Right cardiac atrium (tissue), 5 donors: Measurements from ENCODE around the gene GRB14. TPM values are rescaled to one million over a fixed set of nuclear protein-coding genes. Genes with fewer than 3 reads are reported as not detected.
A peak's percentile ranks its signal among the peaks of the same experiment; 100 is the strongest.

Source experiments
- ATAC-seq, 2 donors: fragments of 200-7000 bp; cut with Tn5 transposase; one replicate each; pipeline versions ENCODE4 v1.8.0 to v1.9.1; 2020; ENCODE audit warnings: moderate library complexity in 2 of 2, mild to moderate bottlenecking in 1 of 2
- DNase-seq, 3 donors: peaks; one replicate each; pipeline ENCODE4 v3.0.0-alpha.2; 2020
- H3K27ac ChIP-seq: one replicate; pipeline ENCODE4 v1.5.1; 2013; ENCODE audit warnings: mild to moderate bottlenecking, low read length, control low read depth, moderate library complexity
- H3K27me3 ChIP-seq: one replicate; pipeline ENCODE4 v1.6.1; 2013; ENCODE audit not compliant: control insufficient read depth, insufficient read depth
- H3K4me1 ChIP-seq: one replicate; pipeline ENCODE4 v1.6.1; 2013; ENCODE audit warnings: low read length; ENCODE audit not compliant: control insufficient read depth, insufficient read depth
- H3K4me3 ChIP-seq: one replicate; pipeline ENCODE4 v1.5.1; 2013; ENCODE audit warnings: low read length, control low read depth
- H3K9me3 ChIP-seq: one replicate; pipeline ENCODE4 v1.6.1; 2013; ENCODE audit warnings: low read length; ENCODE audit not compliant: control insufficient read depth
- WGBS: extraction: QIAGEN DNeasy Blood & Tissue Kit; methylation state at CpG from one replicate; pipeline ENCODE4 v1.1.7; 2013; 5-methylcytosine and 5-hydroxymethylcytosine counted together
- intact Hi-C, 4 donors: fragments of 100-400 bp; cut with DNase I; formaldehyde crosslinking; loops; one replicate each; pipeline versions ENCODE4 v1.11.0 to v1.14.0; 2022 to 2023
- polyA plus RNA-seq: library from polyadenylated mRNA; stranded (reverse); fragments of 200-250 nt; gene quantifications from one replicate; pipeline ENCODE4 v1.2.3, GENCODE V29; 2013
- total RNA-seq, 4 donors: library from RNA; stranded (reverse); fragmentation: NEBNext Ultra II Directional; extraction: Animal tissue kit (Norgen Biotek cat#: 25700); gene quantifications; one replicate each; pipeline ENCODE4 v1.2.1, GENCODE V29; 2021
- donor health status: healthy with polysubstance abuse.
- donor health status: DM: no; HTN: yes; CAD: no.
- donor health status: DM: no; HTN: no; CAD: no.
- donor health status: DM: no; HTN: yes; CAD: no; lungs with severe emphysema.
- donor health status: DM: yes; HTN: yes; CAD: no.

GRB14 gene
- total and polyA plus RNA-seq, 5 donors, result 11.4 to 20.0 (median 16.9) TPM

DNA sequence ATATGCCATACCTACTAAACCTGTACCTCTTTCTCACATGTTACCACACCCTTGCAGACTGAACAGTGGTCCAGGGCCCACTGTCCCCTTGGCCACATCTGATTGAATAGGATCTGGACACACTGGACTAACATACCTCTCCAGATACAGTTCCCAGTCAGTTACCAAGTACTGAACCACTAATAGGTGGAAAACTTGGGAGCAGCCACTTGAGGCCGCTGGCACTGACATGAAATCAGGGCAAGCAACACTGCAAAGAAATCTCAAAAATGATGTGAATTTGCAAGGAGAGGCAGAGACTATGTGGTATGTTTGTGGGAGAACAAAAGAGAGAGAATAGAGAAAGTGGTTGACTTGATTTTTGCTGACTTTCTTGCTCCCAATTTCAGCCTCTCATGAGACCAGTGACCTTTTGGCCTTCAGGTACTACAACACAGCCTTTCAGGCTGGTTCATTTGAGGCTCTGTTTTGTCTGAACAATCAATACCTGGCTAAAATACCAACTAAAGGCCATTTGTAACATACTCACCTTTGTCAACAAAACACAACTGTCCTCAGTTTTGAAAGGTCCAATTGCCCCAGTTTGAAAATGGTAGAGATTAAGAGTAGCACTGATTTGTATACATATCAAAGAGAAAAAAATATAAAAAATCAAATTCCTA lies 7.8 kb downstream of the GRB14 start:
- Histone ChIP-seq H3K9me3 (no peaks in the 10 kb centered on the region), H3K4me3 (no peak overlapping the region), H3K27ac (no peak overlapping the region), H3K4me1 (no peaks in the 10 kb centered on the region), H3K27me3 (no peaks in the 10 kb centered on the region)
- WGBS, result 95% methylated on average over 1 of the region's 1 CpG
- ATAC-seq, result no peak
- intact Hi-C loops, result no loop called here
- no peak for DNase-seq

DNA sequence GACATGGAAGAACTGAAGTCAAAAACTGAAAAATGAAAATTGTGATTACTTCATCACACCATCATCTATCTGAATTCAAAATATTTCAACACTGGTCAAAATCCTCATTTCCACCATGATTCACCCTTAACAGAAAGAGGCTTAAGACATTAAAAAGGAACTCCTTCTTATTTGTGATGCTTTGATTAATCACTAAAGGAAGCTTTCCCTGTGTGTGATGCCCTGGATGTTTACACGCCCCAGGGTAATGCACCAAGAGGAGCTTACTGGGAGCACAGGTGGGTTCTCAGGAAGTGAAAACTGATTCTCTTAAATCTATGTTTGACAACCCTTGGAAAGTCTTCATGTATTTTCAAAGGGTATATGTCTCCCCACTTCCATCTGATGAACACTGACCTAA lies 11.5 kb downstream of the GRB14 start:
- 94% methylated on average over 1 of the region's 1 CpG for WGBS
- no peaks in the 10 kb centered on the region for H3K27me3 ChIP-seq
- H3K27ac ChIP-seq, result no peak overlapping the region
- DNase-seq (no peak), ATAC-seq (no peak)
- intact Hi-C loops, result no loop called here
- no peaks in the 10 kb centered on the region for H3K4me1 ChIP-seq
- H3K4me3 ChIP-seq, result no peak overlapping the region
- no peaks in the 10 kb centered on the region for H3K9me3 ChIP-seq

DNA sequence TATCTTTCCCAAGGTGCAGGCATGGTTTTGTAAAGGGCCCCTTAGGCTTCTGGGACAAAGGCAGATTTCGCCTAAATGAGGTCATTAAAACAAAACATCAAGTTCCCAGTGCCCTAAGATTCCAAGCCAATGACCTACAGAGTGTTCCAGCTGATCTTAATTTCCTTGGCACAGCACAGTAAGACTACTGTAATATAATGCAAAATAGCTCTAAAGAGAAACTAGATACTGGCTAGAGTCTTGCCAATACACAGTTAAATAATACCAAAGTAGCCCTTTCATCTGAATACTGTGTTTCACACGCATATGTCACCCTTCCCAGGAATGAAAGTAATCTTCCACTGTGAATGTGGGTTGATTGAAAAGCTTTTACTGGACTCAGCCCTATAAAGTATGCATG lies 14.7 kb downstream of the GRB14 start:
- DNase-seq, result no peak
- H3K4me1 ChIP-seq, result no peaks in the 10 kb centered on the region
- intact Hi-C loops, result no loop called here
- peak; percentile 44 to 86 for ATAC-seq
- 45% methylated on average over 2 of the region's 2 CpGs for WGBS
- H3K27ac ChIP-seq, result no peak overlapping the region
- no peaks in the 10 kb centered on the region for H3K9me3 ChIP-seq
- no peaks in the 10 kb centered on the region for H3K27me3 ChIP-seq
- H3K4me3 ChIP-seq, result no peak overlapping the region

DNA sequence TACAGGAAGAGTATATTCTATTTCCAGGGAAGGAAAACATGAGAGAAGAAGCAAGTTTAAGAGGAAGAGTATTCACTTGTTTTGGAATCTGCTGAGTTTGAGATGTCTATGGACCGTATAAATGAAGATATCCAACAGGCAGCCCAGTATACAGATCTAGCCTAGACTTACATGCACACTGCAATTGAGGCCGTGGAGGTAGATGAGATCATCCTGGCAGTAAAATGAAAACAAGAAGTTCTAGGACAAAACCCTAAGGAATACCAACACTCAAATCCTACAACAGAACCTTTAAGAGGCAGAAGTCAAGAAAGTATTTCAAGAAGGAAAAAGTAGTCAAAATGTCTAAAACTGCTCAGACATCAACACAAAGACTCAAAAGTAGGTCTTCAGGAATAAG lies 16.0 kb downstream of the GRB14 start:
- Histone ChIP-seq H3K9me3 (no peaks in the 10 kb centered on the region), H3K27me3 (no peaks in the 10 kb centered on the region), H3K4me1 (no peaks in the 10 kb centered on the region), H3K27ac (no peak overlapping the region), H3K4me3 (no peak overlapping the region)
- ATAC-seq, result peak; percentile 29 to 69
- intact Hi-C loops, result no loop called here
- 61% methylated on average over 2 of the region's 2 CpGs for WGBS
- DNase-seq, result no peak

DNA sequence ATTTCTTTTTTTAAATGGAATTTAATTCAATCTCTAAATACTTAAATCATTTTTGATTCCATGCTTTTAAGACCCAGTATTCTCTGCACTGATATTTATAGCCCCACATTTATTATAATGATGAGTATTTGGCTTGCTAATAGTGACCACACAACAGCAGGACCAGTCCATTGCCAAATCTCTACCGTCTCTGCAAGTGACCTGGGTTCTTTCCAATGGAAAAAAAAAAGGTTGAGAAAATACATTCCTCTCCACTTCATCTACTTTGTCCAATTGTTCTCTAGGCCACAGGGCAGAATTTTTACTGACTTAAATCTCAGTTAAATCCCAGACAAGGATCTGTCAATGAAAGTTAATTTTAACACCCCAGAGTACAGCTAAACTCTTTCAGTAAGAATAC lies 20.5 kb downstream of the GRB14 start:
- H3K4me3 ChIP-seq, result no peak overlapping the region
- H3K27me3 ChIP-seq, result no peaks in the 10 kb centered on the region
- ATAC-seq, result no peak
- H3K27ac ChIP-seq, result no peak overlapping the region
- intact Hi-C loops, result loop anchor here in 1 of 4 donors (5.0 kb wide), 1 partner anchor 38 kb away; no protein-coding TSS in a partner anchor
- no peak for DNase-seq
- H3K4me1 ChIP-seq, result peaks cover 1% of the 10 kb centered on the region
- no peaks in the 10 kb centered on the region for H3K9me3 ChIP-seq
- WGBS, result 15% methylated on average over 1 of the region's 1 CpG

DNA sequence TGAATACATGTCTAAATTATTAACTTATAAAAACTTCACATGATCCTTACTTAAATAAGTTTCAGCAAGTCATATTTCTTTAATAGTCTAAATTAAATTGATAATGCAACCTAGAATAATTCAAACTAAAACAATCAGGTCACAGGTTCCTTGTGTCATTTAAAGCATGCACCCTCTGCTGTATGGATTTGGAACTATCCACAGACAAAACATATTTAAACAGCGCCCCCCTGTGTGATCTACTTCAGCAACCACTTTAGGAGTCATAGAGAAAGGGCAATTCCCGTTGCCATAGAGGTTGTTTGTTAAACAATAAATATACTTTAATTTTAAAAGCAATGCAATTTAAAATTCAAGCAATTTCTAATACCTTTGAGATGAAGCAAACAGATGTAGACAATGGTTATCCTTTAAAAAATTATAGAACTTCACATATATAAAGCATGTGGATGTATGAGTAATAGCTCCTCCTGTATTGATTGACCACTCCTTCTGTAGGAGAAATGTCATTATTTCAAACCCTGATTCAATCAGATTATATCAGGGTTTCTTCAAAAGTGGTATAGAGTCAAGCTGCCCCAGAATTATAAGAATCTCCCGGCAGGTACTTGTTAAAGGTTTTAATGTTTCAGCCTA lies 21.2 kb downstream of the GRB14 start:
- peak; percentile 55 to 77 for ATAC-seq
- Histone ChIP-seq H3K9me3 (no peaks in the 10 kb centered on the region), H3K4me3 (no peak overlapping the region), H3K27me3 (no peaks in the 10 kb centered on the region), H3K4me1 (peaks cover 1% of the 10 kb centered on the region), H3K27ac (no peak overlapping the region)
- peak in 1 of 3 donors; percentile 32 for DNase-seq
- intact Hi-C loops, result loop anchor here in 1 of 4 donors (5.0 kb wide), 1 partner anchor 38 kb away; no protein-coding TSS in a partner anchor
- WGBS, result 40% methylated on average over 3 of the region's 3 CpGs

DNA sequence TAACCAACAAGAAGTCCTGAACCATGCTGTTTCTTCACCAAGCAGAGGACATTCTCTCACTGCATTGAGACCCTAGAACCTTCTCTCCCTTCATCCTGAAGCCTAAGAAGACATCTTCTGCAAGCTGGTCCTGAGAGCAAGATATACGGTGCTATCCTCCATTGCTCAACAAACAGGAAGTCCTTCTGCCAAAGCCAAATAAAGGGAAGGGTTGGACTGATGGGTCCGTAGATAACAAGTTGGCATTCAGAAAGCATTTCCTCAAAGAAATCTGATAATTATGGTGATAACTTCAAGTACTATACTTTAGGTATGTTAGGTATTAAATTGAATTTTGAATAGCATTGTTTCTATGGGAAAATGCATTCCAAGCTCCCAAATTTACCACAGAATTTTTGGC lies 23.3 kb downstream of the GRB14 start:
- Histone ChIP-seq H3K4me3 (no peak overlapping the region), H3K27ac (no peak overlapping the region), H3K4me1 (peaks cover 1% of the 10 kb centered on the region), H3K9me3 (no peaks in the 10 kb centered on the region), H3K27me3 (no peaks in the 10 kb centered on the region)
- no peak for ATAC-seq
- 50% methylated on average over 2 of the region's 2 CpGs for WGBS
- no peak for DNase-seq
- intact Hi-C loops, result no loop called here

DNA sequence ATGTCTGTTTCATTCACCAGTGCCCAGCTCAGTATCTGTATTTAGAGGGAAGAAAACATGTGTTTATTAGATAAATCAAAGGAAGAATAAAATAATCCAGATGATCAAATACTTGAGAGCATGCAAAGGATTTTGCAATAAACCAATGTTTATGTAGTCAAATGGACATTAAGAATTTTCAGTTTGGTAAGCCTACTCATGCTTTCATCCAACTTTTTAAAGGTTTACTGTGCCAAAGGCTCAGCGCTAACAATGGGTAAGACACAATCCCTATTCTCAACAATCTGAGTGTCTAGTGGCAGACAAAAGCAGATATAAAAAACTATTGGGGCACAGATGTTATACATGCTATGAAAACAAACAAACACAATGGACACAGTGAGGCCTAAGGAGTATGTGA lies 26.3 kb downstream of the GRB14 start:
- Histone ChIP-seq H3K27ac (no peak overlapping the region), H3K9me3 (no peaks in the 10 kb centered on the region), H3K27me3 (no peaks in the 10 kb centered on the region), H3K4me3 (no peak overlapping the region), H3K4me1 (peaks cover 1% of the 10 kb centered on the region)
- WGBS, result 100% methylated on average over 1 of the region's 1 CpG
- intact Hi-C loops, result no loop called here
- ATAC-seq (no peak), DNase-seq (no peak)

DNA sequence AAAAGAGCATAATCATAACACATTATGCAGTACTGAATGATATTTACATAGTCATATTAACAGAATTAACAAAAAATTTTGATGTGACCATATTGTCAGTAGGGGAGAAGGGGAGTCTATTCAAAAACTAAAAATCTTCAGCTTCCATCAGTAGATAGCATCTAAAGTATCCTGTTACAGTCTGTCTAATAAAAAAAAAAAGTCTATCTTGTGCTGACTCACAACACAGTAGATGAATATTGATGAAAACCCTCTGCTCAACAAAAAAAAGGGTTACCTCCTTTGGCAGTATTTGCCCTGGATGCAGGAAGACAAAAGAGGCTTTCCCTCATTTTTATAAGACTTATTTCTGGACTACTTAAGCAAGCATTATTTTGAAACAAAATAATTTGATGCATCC lies 27.3 kb downstream of the GRB14 start:
- Histone ChIP-seq H3K9me3 (no peaks in the 10 kb centered on the region), H3K27ac (no peak overlapping the region), H3K4me3 (no peak overlapping the region), H3K4me1 (peaks cover 1% of the 10 kb centered on the region), H3K27me3 (no peaks in the 10 kb centered on the region)
- intact Hi-C loops, result no loop called here
- ATAC-seq (no peak), DNase-seq (no peak)

DNA sequence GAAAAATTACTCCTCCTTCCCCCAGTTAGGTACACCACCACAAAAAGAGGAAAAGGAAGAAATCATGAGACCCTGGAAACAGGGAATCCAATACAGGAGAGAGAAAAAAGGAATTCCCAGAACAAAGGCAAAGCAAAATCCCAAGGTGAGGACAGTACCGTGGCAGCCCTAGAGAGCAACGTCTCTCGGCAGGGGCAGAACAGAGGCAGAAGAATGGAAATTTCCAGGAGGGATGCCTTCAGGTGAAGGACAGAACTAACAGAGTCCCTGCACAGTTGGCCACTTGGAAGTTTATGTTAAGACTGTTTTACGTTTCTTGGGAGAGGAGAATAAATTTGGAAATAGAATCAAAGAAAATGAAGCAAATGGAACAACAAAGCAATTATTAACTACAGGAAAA lies 27.7 kb downstream of the GRB14 start:
- H3K4me3 ChIP-seq, result no peak overlapping the region
- H3K4me1 ChIP-seq, result no peaks in the 10 kb centered on the region
- H3K9me3 ChIP-seq, result no peaks in the 10 kb centered on the region
- DNase-seq (no peak), ATAC-seq (no peak)
- H3K27me3 ChIP-seq, result no peaks in the 10 kb centered on the region
- intact Hi-C loops, result no loop called here
- 78% methylated on average over 4 of the region's 4 CpGs for WGBS
- H3K27ac ChIP-seq, result no peak overlapping the region

DNA sequence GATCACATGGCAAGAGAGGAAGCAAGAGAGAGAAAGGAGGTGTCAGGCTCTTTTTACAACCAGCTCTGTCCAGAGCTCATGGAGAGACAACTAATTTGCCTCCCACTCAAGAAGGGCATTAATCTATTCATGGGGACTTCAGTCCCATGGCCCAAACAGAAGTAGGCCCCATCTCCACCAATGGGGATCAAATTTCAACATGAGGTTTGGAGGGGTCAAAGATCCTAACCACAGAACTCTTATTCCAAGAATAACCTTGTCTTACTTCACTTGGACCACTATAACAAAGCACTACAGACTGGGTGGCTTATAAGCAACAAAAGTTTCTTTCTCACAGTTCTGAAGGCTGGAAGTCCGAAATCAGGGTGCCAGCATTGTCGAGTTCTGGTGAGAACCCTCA lies 31.8 kb downstream of the GRB14 start:
- Histone ChIP-seq H3K4me1 (no peaks in the 10 kb centered on the region), H3K9me3 (no peaks in the 10 kb centered on the region), H3K4me3 (no peak overlapping the region), H3K27ac (no peak overlapping the region), H3K27me3 (no peaks in the 10 kb centered on the region)
- DNase-seq (no peak), ATAC-seq (no peak)
- 83% methylated on average over 2 of the region's 2 CpGs for WGBS
- intact Hi-C loops, result no loop called here
